ENCODE measurements around the gene DUSP22.
"Not testable (repeated sequence)": the region's sequence is repeated elsewhere in the genome, so short reads cannot be mapped to it uniquely, and the experiment has no call there.

Gene DUSP22

GRCh38 chr6:373773-374724, 81.8 kb downstream of the DUSP22 start:
- Histone ChIP-seq H3K27ac (ENCODE audit: low read depth, low read length) (no peak overlapping the region), H3K9me2 (replicated peaks; ENCODE audit: control insufficient read depth, low read length) (no peaks in the 10 kb centered on the region), H3K79me2 (ENCODE audit: control insufficient read depth, low read length) (no peaks in the 10 kb centered on the region), H3F3A (ENCODE audit: control insufficient read depth, insufficient read depth) (no peaks in the 10 kb centered on the region), H3K4me3 (ENCODE audit: low read length) (no peak overlapping the region), H3K9me3 (ENCODE audit: control insufficient read depth, insufficient read depth, low read length) (peaks cover 31% of the 10 kb centered on the region), H3K27me3 (ENCODE audit: control insufficient read depth, low read length) (peaks cover 13% of the 10 kb centered on the region; the same call in 1 of the 2 replicates), H3K4me2 (ENCODE audit: low read length) (no peak overlapping the region), H4K20me1 (ENCODE audit: control insufficient read depth, insufficient read depth, low read depth, low read length) (no peaks in the 10 kb centered on the region), H3K4me1 (ENCODE audit: control insufficient read depth, low read length) (peaks cover 13% of the 10 kb centered on the region), H3K36me3 (ENCODE audit: control insufficient read depth, low read length) (no peaks in the 10 kb centered on the region)
- TF ChIP-seq CTCF (IDR thresholded peaks at IDR 0.05; ENCODE audit: low read depth, low read length, poor library complexity, severe bottlenecking) (no peak), EZH2phosphoT487 (IDR thresholded peaks at IDR 0.05; ENCODE audit: borderline replicate concordance, low read length) (no peak)

- peaks cover 26% of the 10 kb centered on the region for H3K9me3 ChIP-seq (ENCODE audit: control insufficient read depth, insufficient read depth, low read length)
- H4K20me1 ChIP-seq (ENCODE audit: control insufficient read depth, insufficient read depth, low read depth, low read length), result no peaks in the 10 kb centered on the region
- no peak overlapping the region for H3K27ac ChIP-seq (ENCODE audit: low read depth, low read length)
- no peaks in the 10 kb centered on the region for H3F3A ChIP-seq (ENCODE audit: control insufficient read depth, insufficient read depth)
- peaks cover 13% of the 10 kb centered on the region for H3K4me1 ChIP-seq (ENCODE audit: control insufficient read depth, low read length)
- H3K36me3 ChIP-seq (ENCODE audit: control insufficient read depth, low read length), result no peaks in the 10 kb centered on the region
- H3K4me2 ChIP-seq (ENCODE audit: low read length), result no peak overlapping the region
- H3K9me2 ChIP-seq (replicated peaks; ENCODE audit: control insufficient read depth, low read length), result no peaks in the 10 kb centered on the region
- H3K4me3 ChIP-seq (ENCODE audit: low read length), result no peak overlapping the region
- H3K79me2 ChIP-seq (ENCODE audit: control insufficient read depth, low read length), result no peaks in the 10 kb centered on the region
- peaks cover 13% of the 10 kb centered on the region; the same call in 1 of the 2 replicates for H3K27me3 ChIP-seq (ENCODE audit: control insufficient read depth, low read length)
- no peak for TF ChIP-seq CTCF (IDR thresholded peaks at IDR 0.05; ENCODE audit: low read depth, low read length, poor library complexity, severe bottlenecking)
- TF ChIP-seq EZH2phosphoT487 (IDR thresholded peaks at IDR 0.05; ENCODE audit: borderline replicate concordance, low read length), result no peak
Measured at GRCh38 chr6:374956-375355, 82.7 kb downstream of the DUSP22 start.

GRCh38 chr6:376827-377640, 84.7 kb downstream of the DUSP22 start:
- TF ChIP-seq CTCF (IDR thresholded peaks at IDR 0.05; ENCODE audit: low read depth, low read length, poor library complexity, severe bottlenecking), result no peak
- Histone ChIP-seq H3K27me3 (ENCODE audit: control insufficient read depth, low read length) (peaks cover 13% of the 10 kb centered on the region), H3K79me2 (ENCODE audit: control insufficient read depth, low read length) (no peaks in the 10 kb centered on the region), H4K20me1 (ENCODE audit: control insufficient read depth, insufficient read depth, low read depth, low read length) (no peaks in the 10 kb centered on the region), H3K9me2 (replicated peaks; ENCODE audit: control insufficient read depth, low read length) (no peaks in the 10 kb centered on the region), H3K4me2 (ENCODE audit: low read length) (no peak overlapping the region), H3K4me1 (ENCODE audit: control insufficient read depth, low read length) (peaks cover 13% of the 10 kb centered on the region), H3K27ac (ENCODE audit: low read depth, low read length) (no peak overlapping the region), H3K9me3 (ENCODE audit: control insufficient read depth, insufficient read depth, low read length) (peaks cover 15% of the 10 kb centered on the region), H3K36me3 (ENCODE audit: control insufficient read depth, low read length) (no peaks in the 10 kb centered on the region), H3F3A (ENCODE audit: control insufficient read depth, insufficient read depth) (no peaks in the 10 kb centered on the region), H3K4me3 (ENCODE audit: low read length) (no peak overlapping the region)

- not testable (repeated sequence) for H3K4me3 ChIP-seq (ENCODE audit: low read length); H3F3A ChIP-seq (ENCODE audit: control insufficient read depth, insufficient read depth); H3K79me2 ChIP-seq (ENCODE audit: control insufficient read depth, low read length); H3K9me3 ChIP-seq (ENCODE audit: control insufficient read depth, insufficient read depth, low read length); H3K9me2 ChIP-seq (replicated peaks; ENCODE audit: control insufficient read depth, low read length); H3K27ac ChIP-seq (ENCODE audit: low read depth, low read length); H3K36me3 ChIP-seq (ENCODE audit: control insufficient read depth, low read length); H4K20me1 ChIP-seq (ENCODE audit: control insufficient read depth, insufficient read depth, low read depth, low read length); H3K4me2 ChIP-seq (ENCODE audit: low read length)
- Histone ChIP-seq H3K4me1 (ENCODE audit: control insufficient read depth, low read length) (peaks cover 13% of the 10 kb centered on the region), H3K27me3 (ENCODE audit: control insufficient read depth, low read length) (peaks cover 10% of the 10 kb centered on the region)
Measured at GRCh38 chr6:377641-378020, 85.3 kb downstream of the DUSP22 start.
